Measurements from ENCODE around the gene CACNA1G.

The CACNA1G gene

GRCh38 chr17:50668025-50668837, 107.7 kb downstream of the CACNA1G start:
- TF ChIP-seq, protein P1, sequence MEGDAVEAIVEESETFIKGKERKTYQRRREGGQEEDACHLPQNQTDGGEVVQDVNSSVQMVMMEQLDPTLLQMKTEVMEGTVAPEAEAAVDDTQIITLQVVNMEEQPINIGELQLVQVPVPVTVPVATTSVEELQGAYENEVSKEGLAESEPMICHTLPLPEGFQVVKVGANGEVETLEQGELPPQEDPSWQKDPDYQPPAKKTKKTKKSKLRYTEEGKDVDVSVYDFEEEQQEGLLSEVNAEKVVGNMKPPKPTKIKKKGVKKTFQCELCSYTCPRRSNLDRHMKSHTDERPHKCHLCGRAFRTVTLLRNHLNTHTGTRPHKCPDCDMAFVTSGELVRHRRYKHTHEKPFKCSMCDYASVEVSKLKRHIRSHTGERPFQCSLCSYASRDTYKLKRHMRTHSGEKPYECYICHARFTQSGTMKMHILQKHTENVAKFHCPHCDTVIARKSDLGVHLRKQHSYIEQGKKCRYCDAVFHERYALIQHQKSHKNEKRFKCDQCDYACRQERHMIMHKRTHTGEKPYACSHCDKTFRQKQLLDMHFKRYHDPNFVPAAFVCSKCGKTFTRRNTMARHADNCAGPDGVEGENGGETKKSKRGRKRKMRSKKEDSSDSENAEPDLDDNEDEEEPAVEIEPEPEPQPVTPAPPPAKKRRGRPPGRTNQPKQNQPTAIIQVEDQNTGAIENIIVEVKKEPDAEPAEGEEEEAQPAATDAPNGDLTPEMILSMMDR (IDR thresholded peaks at IDR 0.05; ENCODE audit: low read depth, low read length): no peak
- TF ChIP-seq POLR2A (IDR thresholded peaks at IDR 0.05; ENCODE audit: extremely low read depth, insufficient read length) (no peak), MAX (IDR thresholded peaks at IDR 0.05; ENCODE audit: low read depth, low read length) (no peak), MYC (IDR thresholded peaks at IDR 0.05; ENCODE audit: low read depth, low read length) (no peak)
- DNase-seq (ENCODE audit: low read depth): no peak

GRCh38 chr17:50668838-50669581, 108.5 kb downstream of the CACNA1G start:
- TF ChIP-seq MYC (IDR thresholded peaks at IDR 0.05; ENCODE audit: low read depth, low read length) (no peak), POLR2A (IDR thresholded peaks at IDR 0.05; ENCODE audit: extremely low read depth, insufficient read length) (no peak), MAX (IDR thresholded peaks at IDR 0.05; ENCODE audit: low read depth, low read length) (no peak)
- TF ChIP-seq, protein P1 (IDR thresholded peaks at IDR 0.05; ENCODE audit: low read depth, low read length): no peak
- no peak for DNase-seq (ENCODE audit: low read depth)
- no peak overlapping the region for H3K4me3 ChIP-seq (ENCODE audit: low read depth, low read length)

More at GRCh38 chr17:50668025-50668837, 107.7 kb downstream of the CACNA1G start:
- no peak overlapping the region for H3K4me3 ChIP-seq (ENCODE audit: low read depth, low read length)

GRCh38 chr17:50672071-50672470, 111.6 kb downstream of the CACNA1G start:
- H3K4me3 ChIP-seq (ENCODE audit: low read depth, low read length): no peak overlapping the region
- no peak for TF ChIP-seq MYC (IDR thresholded peaks at IDR 0.05; ENCODE audit: low read depth, low read length)
- TF ChIP-seq MAX (IDR thresholded peaks at IDR 0.05; ENCODE audit: low read depth, low read length): no peak
- TF ChIP-seq, protein P1 (IDR thresholded peaks at IDR 0.05; ENCODE audit: low read depth, low read length): no peak
- TF ChIP-seq POLR2A (IDR thresholded peaks at IDR 0.05; ENCODE audit: extremely low read depth, insufficient read length): no peak
- DNase-seq (ENCODE audit: low read depth): no peak

DNA sequence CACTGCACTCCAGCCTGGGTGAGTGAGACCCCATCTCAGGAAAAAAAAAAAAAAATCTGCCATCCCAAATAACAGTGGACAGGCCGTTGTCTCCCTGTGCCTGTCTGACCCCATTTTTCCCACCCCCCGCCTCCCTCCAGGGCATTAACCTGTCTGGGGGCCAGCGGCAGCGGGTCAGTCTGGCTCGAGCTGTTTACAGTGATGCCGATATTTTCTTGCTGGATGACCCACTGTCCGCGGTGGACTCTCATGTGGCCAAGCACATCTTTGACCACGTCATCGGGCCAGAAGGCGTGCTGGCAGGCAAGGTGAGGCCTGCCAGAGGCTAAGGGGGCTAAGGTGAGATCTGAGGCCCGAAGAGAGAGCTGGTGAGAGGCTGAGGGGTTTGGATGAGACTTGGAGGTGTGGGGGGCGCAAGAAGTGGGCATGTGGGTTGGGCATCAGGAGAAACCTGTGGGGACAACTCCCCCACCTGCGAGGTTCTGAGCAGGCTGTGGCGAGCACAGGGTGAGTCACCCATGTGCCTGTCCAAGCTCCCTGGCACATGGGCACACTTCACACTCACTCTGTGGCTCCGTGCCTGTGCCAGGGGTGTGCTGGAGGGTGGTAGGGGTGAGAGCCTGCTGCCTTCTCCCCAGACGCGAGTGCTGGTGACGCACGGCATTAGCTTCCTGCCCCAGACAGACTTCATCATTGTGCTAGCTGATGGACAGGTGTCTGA, 112.5 kb downstream of the CACNA1G start:
- DNase-seq (ENCODE audit: low read depth): no peak
- TF ChIP-seq POLR2A (IDR thresholded peaks at IDR 0.05; ENCODE audit: extremely low read depth, insufficient read length) (no peak), MYC (IDR thresholded peaks at IDR 0.05; ENCODE audit: low read depth, low read length) (no peak), MAX (IDR thresholded peaks at IDR 0.05; ENCODE audit: low read depth, low read length) (no peak)
- TF ChIP-seq, protein P1 (IDR thresholded peaks at IDR 0.05; ENCODE audit: low read depth, low read length): no peak
- H3K4me3 ChIP-seq (ENCODE audit: low read depth, low read length): no peak overlapping the region

DNA sequence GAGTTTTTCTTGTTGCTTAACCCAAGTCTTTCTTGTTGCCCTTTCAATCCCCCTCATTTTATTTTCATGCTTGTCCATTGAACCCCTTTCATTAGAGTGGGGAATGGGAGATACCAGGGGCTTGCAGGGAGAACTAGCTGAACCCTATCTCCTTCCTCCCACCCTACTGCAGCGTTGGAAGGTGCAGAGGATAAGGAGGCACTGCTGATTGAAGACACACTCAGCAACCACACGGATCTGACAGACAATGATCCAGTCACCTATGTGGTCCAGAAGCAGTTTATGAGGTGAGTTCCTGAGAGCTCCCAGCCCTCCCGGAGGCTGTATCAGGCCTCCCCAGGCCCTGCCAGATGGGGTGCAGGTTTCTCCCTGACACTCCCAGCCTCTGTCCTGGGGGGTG, 114.7 kb downstream of the CACNA1G start:
- H3K4me3 ChIP-seq (ENCODE audit: low read depth, low read length): no peak overlapping the region
- no peak for TF ChIP-seq MAX (IDR thresholded peaks at IDR 0.05; ENCODE audit: low read depth, low read length)
- no peak for DNase-seq (ENCODE audit: low read depth)
